HL-60 (cell line): ENCODE data around the gene EXOG.

Experiments
- CTCF ChIP-seq: IDR thresholded peaks from one replicate; pipeline ENCODE4 v1.5.1; 2011; ENCODE audit warnings: low read length, control low read depth, inconsistent platforms; ENCODE audit not compliant: insufficient read depth
- GABPA ChIP-seq: IDR thresholded peaks from 2 replicates; pipeline ENCODE4 v1.6.1; 2012; ENCODE audit warnings: low read depth
- POLR2AphosphoS5 ChIP-seq: IDR thresholded peaks from 2 replicates; pipeline ENCODE4 v1.6.1; 2012; ENCODE audit warnings: low read depth
- REST ChIP-seq: IDR thresholded peaks from 2 replicates; pipeline ENCODE4 v1.6.1; 2012; ENCODE audit warnings: low read depth; ENCODE audit not compliant: insufficient replicate concordance
- SPI1 ChIP-seq: IDR thresholded peaks from 2 replicates; pipeline ENCODE4 v1.6.1; 2012; ENCODE audit warnings: low read depth, mild to moderate bottlenecking, borderline replicate concordance

GRCh38 chr3:38480093-38480445, 16.1 kb upstream of the EXOG start:
- no peak for TF ChIP-seq POLR2AphosphoS5
- no peak for TF ChIP-seq CTCF
- no peak for TF ChIP-seq GABPA
- no peak for TF ChIP-seq SPI1
- TF ChIP-seq REST, result no peak
